HepG2 (cell line): ENCODE data around the gene F8. TPM values are rescaled to one million over a fixed set of nuclear protein-coding genes. Genes with fewer than 3 reads are reported as not detected.

Source experiments
- CREM ChIP-seq, 2 experiments: sonication (generic) in 1 of 2; formaldehyde crosslinking in 1 of 2; IDR thresholded peaks; 2 replicates each; pipeline versions ENCODE4 v1.4.0 to v1.6.1; 2016 to 2020; ENCODE audit warnings: antibody characterized with exemption in 1 of 2, mild to moderate bottlenecking in 1 of 2, missing genetic modification reagents in 1 of 2
- DPF2 ChIP-seq: sonication (generic); formaldehyde crosslinking; IDR thresholded peaks from 2 replicates; pipeline ENCODE4 v1.4.0; 2020; ENCODE audit warnings: mild to moderate bottlenecking, low read depth, missing genetic modification reagents, borderline replicate concordance
- EP300 ChIP-seq, 3 experiments: sonication (generic) in 1 of 3; formaldehyde crosslinking in 1 of 3; IDR thresholded peaks; 2 replicates each; pipeline versions ENCODE4 v1.5.1 to v1.6.1; 2011 to 2020; ENCODE audit warnings: low read depth in 2 of 3, low read length in 2 of 3, borderline replicate concordance in 1 of 3, improper control_type of control experiment in 1 of 3, mild to moderate bottlenecking in 1 of 3, missing genetic modification reagents in 1 of 3, moderate library complexity in 1 of 3
- FOSL2 ChIP-seq: sonication (generic); formaldehyde crosslinking; IDR thresholded peaks from 2 replicates; pipeline ENCODE4 v1.4.0; 2020; ENCODE audit warnings: missing genetic modification reagents
- FOXA3 ChIP-seq: IDR thresholded peaks from 2 replicates; pipeline ENCODE4 v1.6.1; 2016; ENCODE audit warnings: missing genetic modification reagents, missing compliant biosample characterization
- FOXK2 ChIP-seq: fragments of 450-650 bp; IDR thresholded peaks from 2 replicates; pipeline ENCODE4 v1.6.1; 2016
- GATAD2A ChIP-seq: IDR thresholded peaks from 2 replicates; pipeline ENCODE4 v1.6.1; 2016
- HMG20A ChIP-seq: IDR thresholded peaks from 2 replicates; pipeline ENCODE4 v1.6.1; 2016; ENCODE audit warnings: borderline replicate concordance
- NFIC ChIP-seq: IDR thresholded peaks from 2 replicates; pipeline ENCODE4 v1.6.1; 2012; ENCODE audit warnings: mild to moderate bottlenecking, low read length, inconsistent platforms
- PAXIP1 ChIP-seq: sonication (generic); formaldehyde crosslinking; conservative IDR thresholded peaks from 2 replicates; pipeline ENCODE4 v1.4.0; 2020; ENCODE audit warnings: mild to moderate bottlenecking, missing genetic modification reagents, moderate library complexity
- RFX1 ChIP-seq: fragments of 450-650 bp; IDR thresholded peaks from 2 replicates; pipeline ENCODE4 v1.6.1; 2017
- SMAD3 ChIP-seq: sonication (generic); formaldehyde crosslinking; IDR thresholded peaks from 2 replicates; pipeline ENCODE4 v1.4.0; 2020; ENCODE audit warnings: missing genetic modification reagents
- SOX5 ChIP-seq: IDR thresholded peaks from 2 replicates; pipeline ENCODE4 v1.6.1; 2016; ENCODE audit warnings: borderline replicate concordance
- SOX6 ChIP-seq, 2 experiments: fragments of 450-650 bp in 1 of 2; sonication (generic) in 1 of 2; formaldehyde crosslinking in 1 of 2; IDR thresholded peaks; 2 replicates each; pipeline versions ENCODE4 v1.4.0 to v1.6.1; 2017 to 2020; ENCODE audit warnings: antibody characterized with exemption in 1 of 2, mild to moderate bottlenecking in 1 of 2, missing genetic modification reagents in 1 of 2
- THRA ChIP-seq: sonication (generic); formaldehyde crosslinking; IDR thresholded peaks from 2 replicates; pipeline ENCODE4 v1.4.0; 2020; ENCODE audit warnings: missing genetic modification reagents, borderline replicate concordance
- ZNF280B ChIP-seq: sonication (generic); formaldehyde crosslinking; IDR thresholded peaks from 2 replicates; pipeline ENCODE4 v1.5.0; 2020; ENCODE audit warnings: missing genetic modification reagents, mild to moderate bottlenecking, borderline replicate concordance
- ZNF503 ChIP-seq: sonication (generic); formaldehyde crosslinking; IDR thresholded peaks from 2 replicates; pipeline ENCODE4 v1.4.0; 2020; ENCODE audit warnings: missing genetic modification reagents
- polyA plus RNA-seq, 8 experiments: library from polyadenylated mRNA; depleted of rRNA in 3 of 8; stranded (reverse) in 7 of 8; unstranded in 1 of 8; fragments of >200 nt; fragmentation: Illumina TruSeq in 4 of 8; extraction: Trizol in 4 of 8; gene quantifications; 2 replicates each; pipeline versions ENCODE4 v1.2.1 to v1.2.3, GENCODE V29; 2011 to 2016; ENCODE audit warnings: low read depth in 4 of 8, missing spikeins in 1 of 8, mixed read lengths in 1 of 8; ENCODE audit not compliant: insufficient read depth in 1 of 8
- total RNA-seq, 5 experiments: library from RNA; depleted of rRNA; stranded (reverse); fragments of >200 nt; fragmentation: Illumina TruSeq; extraction: Trizol; gene quantifications; 2 replicates each; pipeline ENCODE4 v1.2.3, GENCODE V29; 2016; ENCODE audit warnings: low read depth in 1 of 5

Gene F8
- total and polyA plus RNA-seq, 2 of the 13 experiments (the other 11 are each of a cell fraction or from before 2014, with no cell fraction given): 0.29 to 0.61 TPM

- peak; percentile 79 for TF ChIP-seq FOXA3 (CRISPR knock-in tag)
- TF ChIP-seq THRA (CRISPR knock-in tag): 0 out of 2 replicates have a peak, but pooled peaks have one; percentile 28
- TF ChIP-seq DPF2 (CRISPR knock-in tag): peak; percentile 64; the same call in 1 of the 2 replicates
- TF ChIP-seq GATAD2A (CRISPR knock-in tag): peak; percentile 72; the same call in 1 of the 2 replicates
- TF ChIP-seq ZNF503: peak; percentile 80
- TF ChIP-seq SMAD3 (CRISPR knock-in tag): peak; percentile 29; the same call in 1 of the 2 replicates
- TF ChIP-seq FOXK2: no peak; the same call in 1 of the 2 replicates
- TF ChIP-seq SOX6 (IDR thresholded peaks at IDR 0.05): no peak
- peak; percentile 89 for TF ChIP-seq SOX6 (CRISPR knock-in tag; IDR thresholded peaks at IDR 0.05)
- peak; percentile 56; the same call in 1 of the 2 replicates for TF ChIP-seq CREM (IDR thresholded peaks at IDR 0.05)
- TF ChIP-seq CREM (CRISPR knock-in tag; IDR thresholded peaks at IDR 0.05): no peak
- TF ChIP-seq EP300 (IDR thresholded peaks at IDR 0.05; ENCODE audit: low read depth in 2 of 2, low read length in 2 of 2): peak; percentile 39 to 85; a peak in 2 of 4 replicates
- TF ChIP-seq EP300 (CRISPR knock-in tag; IDR thresholded peaks at IDR 0.05; ENCODE audit: borderline replicate concordance): peak; percentile 39; the same call in 1 of the 2 replicates
- TF ChIP-seq FOSL2 (CRISPR knock-in tag): peak; percentile 27; the same call in 1 of the 2 replicates
- TF ChIP-seq SOX5 (CRISPR knock-in tag): peak; percentile 88
- peak; percentile 67; the same call in 1 of the 2 replicates for TF ChIP-seq NFIC
- TF ChIP-seq RFX1: no peak
- TF ChIP-seq HMG20A (CRISPR knock-in tag): peak; percentile 76; the same call in 1 of the 2 replicates
- TF ChIP-seq PAXIP1: peak; percentile 83
- no peak for TF ChIP-seq ZNF280B (CRISPR knock-in tag)
Measured at GRCh38 chrX:154987940-154988339, 34.6 kb downstream of the F8 start (continued).
